ENCODE results near the gene UNC80.
A peak's percentile ranks its signal among the peaks of the same experiment; 100 is the strongest.

Gene UNC80

DNA sequence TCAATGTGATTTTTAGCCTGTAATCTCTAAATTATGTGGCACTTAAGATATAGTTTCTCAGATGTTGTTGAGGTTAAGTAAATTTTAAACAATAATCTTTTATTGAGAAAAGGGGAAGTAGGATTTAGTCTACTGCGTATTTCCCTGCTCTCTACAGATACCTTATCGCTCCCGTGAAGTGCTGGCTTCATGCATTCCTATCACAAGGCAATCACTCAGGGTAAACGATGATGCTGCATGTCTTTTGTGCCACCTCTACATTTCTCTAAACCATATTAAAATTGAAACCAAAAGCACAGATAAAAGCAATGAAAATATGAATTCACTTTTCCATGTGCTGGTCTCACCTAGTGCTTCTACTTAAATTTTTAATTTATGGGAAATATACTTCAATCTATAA, 216.4 kb downstream of the UNC80 start:
- TF ChIP-seq, protein P1, sequence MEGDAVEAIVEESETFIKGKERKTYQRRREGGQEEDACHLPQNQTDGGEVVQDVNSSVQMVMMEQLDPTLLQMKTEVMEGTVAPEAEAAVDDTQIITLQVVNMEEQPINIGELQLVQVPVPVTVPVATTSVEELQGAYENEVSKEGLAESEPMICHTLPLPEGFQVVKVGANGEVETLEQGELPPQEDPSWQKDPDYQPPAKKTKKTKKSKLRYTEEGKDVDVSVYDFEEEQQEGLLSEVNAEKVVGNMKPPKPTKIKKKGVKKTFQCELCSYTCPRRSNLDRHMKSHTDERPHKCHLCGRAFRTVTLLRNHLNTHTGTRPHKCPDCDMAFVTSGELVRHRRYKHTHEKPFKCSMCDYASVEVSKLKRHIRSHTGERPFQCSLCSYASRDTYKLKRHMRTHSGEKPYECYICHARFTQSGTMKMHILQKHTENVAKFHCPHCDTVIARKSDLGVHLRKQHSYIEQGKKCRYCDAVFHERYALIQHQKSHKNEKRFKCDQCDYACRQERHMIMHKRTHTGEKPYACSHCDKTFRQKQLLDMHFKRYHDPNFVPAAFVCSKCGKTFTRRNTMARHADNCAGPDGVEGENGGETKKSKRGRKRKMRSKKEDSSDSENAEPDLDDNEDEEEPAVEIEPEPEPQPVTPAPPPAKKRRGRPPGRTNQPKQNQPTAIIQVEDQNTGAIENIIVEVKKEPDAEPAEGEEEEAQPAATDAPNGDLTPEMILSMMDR (IDR thresholded peaks at IDR 0.05; ENCODE audit: control extremely low read depth, extremely low read depth, low read depth, missing control alignments), result no peak
- no peak for DNase-seq (ENCODE audit: extremely low spot score)
- ChIA-PET CTCF (interaction anchor here (1.0 to 1.4 kb wide), 2 partner anchors 27 to 209 kb away, joined by 3 read pairs; no protein-coding TSS in a partner anchor), POLR2A (no interaction called here)

DNA sequence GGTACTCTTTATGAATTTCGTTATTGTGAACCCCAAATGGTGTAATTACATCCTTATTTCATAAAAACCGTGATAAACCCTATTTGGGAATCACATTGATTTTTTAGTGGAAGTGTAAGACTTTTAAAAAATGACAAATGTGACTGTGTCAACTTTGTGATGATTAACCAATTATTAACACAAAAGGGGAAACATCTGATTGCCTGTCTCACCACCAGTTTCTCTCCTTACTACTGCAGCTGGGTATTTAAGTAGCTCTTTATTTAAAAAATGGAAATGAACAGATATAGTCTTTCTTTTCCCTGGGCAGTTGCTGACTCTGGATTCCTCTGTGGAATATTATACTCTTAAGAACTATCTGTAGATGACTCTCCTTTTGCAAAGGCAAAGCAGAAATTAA, 219.2 kb downstream of the UNC80 start:
- POLR2A ChIA-PET, result no interaction called here
- DNase-seq (ENCODE audit: extremely low spot score), result no peak
- CTCF ChIA-PET, result interaction anchor here (1.1 kb wide), 1 partner anchor 14 kb away, joined by 3 read pairs; no protein-coding TSS in a partner anchor
- TF ChIP-seq, protein P1 (IDR thresholded peaks at IDR 0.05; ENCODE audit: control extremely low read depth, extremely low read depth, low read depth, missing control alignments), result no peak

DNA sequence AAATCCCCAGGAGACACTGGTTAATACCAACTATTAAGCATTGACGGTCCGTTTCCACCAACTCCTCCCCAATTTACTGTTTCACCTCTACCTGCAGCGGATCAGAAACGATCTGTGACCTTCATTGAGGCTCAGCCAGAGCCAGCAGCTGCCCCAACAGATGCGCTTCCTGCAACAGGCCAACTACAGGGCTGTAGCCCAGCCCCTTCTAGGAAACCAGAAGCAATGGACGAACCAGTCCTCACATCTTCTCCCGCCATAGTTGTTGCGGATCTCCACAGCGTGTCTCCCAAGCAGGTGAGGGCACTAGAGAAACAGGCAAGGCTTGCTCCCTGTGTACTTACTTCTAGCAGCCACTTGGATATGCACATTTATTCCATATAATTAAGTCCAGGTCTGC, 222.3 kb downstream of the UNC80 start:
- TF ChIP-seq, protein P1 (IDR thresholded peaks at IDR 0.05; ENCODE audit: control extremely low read depth, extremely low read depth, low read depth, missing control alignments), result no peak
- ChIA-PET POLR2A (no interaction called here), CTCF (interaction anchor here (1.8 kb wide), 1 partner anchor 18 kb away, joined by 4 read pairs; no protein-coding TSS in a partner anchor)
- DNase-seq (ENCODE audit: extremely low spot score), result no peak

DNA sequence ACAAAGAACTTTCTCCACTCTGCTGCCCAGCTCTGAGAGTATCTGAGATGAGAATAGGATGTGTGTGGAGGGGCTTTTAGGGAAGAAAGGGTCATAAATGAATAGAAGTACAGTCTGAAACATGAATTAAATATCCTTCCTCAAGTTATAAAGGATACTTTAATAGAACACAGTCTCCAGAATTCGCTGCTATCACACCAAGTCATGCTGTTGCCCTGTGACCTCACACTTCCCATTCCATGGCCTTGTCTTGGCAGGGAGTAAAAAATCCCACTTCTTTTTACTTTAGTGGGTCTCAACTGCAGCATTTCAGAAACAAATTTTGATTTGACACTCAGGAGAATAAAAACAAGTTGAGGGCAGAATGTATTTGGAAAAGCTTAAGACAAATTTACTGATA, 227.0 kb downstream of the UNC80 start:
- POLR2A ChIA-PET, result interaction anchor here (0.6 kb wide), 1 partner anchor 16 kb away, joined by 4 read pairs; no protein-coding TSS in a partner anchor
- CTCF ChIA-PET, result interaction anchor here (0.7 to 1.4 kb wide), 5 partner anchors 13 to 77 kb away, joined by 3 to 4 read pairs (median 3); no protein-coding TSS in a partner anchor
- DNase-seq (ENCODE audit: extremely low spot score), result no peak
- TF ChIP-seq, protein P1 (IDR thresholded peaks at IDR 0.05; ENCODE audit: control extremely low read depth, extremely low read depth, low read depth, missing control alignments), result no peak

DNA sequence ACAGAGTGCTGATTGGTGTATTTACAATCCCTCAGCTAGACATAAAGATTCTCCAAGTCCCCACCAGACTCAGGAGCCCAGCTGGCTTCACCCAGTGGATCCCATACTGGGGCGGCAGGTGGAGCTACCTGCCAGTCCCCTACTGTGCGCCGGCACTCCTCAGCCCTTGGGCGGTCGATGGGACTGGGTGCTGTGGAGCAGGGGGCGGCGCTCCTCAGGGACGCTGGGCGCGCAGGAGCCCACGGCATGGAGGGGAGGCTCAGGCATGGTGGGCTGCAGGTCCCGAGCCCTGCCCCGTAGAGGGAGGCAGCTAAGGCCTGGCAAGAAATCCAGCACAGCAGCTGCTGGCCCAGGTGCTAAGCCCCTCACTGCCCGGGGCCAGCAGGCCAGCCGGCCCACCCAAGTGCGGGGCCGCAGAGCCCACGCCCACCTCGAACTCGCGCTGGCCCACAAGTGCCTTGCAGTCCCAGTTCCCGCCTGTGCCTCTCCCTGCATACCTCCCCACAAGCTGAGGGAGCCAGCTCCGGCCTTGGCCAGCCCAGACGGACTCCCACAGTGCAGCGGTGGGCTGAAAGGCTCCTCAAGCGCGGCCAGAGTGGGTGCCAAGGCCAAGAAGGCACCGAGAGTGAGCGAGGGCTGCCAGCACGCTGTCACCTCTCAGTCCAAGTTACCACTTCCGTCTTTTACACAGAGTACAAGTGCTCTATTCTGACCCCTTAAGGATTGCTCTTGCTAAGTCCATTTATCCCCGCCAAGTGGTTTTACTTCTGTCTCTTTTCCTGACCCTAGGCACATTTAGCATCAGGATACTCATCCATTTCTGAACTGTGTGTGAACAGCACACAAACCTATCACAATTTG, 229.1 kb downstream of the UNC80 start:
- ChIA-PET POLR2A (interaction anchor here (0.5 kb wide), 1 partner anchor 171 kb away, joined by 3 read pairs; the partner anchor contains the start of gene KANSL1L), CTCF (interaction anchor here (0.8 kb wide), 1 partner anchor 9 kb away, joined by 3 read pairs; no protein-coding TSS in a partner anchor)
- DNase-seq (ENCODE audit: extremely low spot score), result no peak
- TF ChIP-seq, protein P1 (IDR thresholded peaks at IDR 0.05; ENCODE audit: control extremely low read depth, extremely low read depth, low read depth, missing control alignments), result no peak

DNA sequence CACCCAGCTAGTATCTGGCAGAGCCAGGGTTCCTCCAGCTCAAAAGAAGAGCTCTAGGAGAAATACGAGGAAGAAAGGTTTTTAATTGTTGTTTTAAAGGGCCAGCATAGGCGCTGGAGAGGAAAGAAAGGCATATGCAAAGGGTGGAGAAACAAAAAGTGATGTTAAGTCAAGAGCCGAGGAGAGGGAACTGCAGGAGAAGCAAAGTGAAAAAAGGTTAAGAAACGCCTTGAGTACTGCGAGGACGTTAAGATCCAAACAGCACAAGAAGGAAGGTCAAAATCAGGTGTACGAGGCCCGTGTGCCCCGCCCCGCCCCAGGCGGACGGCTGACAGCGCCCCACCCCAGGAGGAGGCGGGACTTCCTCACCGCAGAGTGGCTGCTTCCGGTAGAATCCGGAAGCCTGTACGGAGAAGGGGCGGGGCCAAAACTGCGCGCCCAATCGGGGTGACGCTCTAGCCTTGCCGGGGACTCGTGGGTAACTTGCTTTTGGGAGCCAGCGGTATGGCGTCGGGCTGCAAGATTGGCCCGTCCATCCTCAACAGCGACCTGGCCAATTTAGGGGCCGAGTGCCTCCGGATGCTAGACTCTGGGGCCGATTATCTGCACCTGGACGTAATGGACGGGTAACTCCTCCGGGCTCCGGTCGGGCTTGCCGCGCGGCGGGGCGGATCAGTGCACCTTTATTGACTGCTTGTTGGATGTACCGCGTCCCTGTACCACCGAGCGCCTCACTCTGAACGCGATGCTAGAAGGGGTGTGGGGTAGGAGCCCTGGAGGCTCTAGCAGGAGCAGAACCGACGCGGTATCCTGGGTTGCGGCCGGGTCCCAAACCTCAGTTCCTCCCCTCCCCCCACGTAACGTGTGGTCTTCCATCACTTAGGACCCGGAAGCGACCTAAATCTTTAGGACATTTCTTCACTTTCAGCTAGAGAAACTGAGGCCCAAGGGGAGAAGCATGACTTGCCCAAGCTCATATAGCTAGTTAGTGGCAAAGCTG, 230.8 kb downstream of the UNC80 start, which contains the start of gene RPE:
RPE (plus strand) TSS at position 481 of the 1,000 bp plus-strand sequence; CDS start at position 505, 24 bp downstream.
- TF ChIP-seq, protein P1 (IDR thresholded peaks at IDR 0.05; ENCODE audit: control extremely low read depth, extremely low read depth, low read depth, missing control alignments), result no peak
- ChIA-PET POLR2A (no interaction called here), CTCF (interaction anchor here (1.5 kb wide), 1 partner anchor 1735 kb away, joined by 3 read pairs; no protein-coding TSS in a partner anchor)
- peak; percentile 97 for DNase-seq (ENCODE audit: extremely low spot score)
